Fibroblast of lung (primary cell): ENCODE data around the gene RAPGEF4.

Source experiments
- EZH2 ChIP-seq: IDR thresholded peaks from 2 replicates; pipeline ENCODE4 v1.5.1; 2012; ENCODE audit warnings: low read length, control low read depth, mild to moderate bottlenecking; ENCODE audit errors: missing control alignments
- TF ChIP-seq, protein P1 (sequence below), 2 donors: IDR thresholded peaks in 1 of 2; conservative IDR thresholded peaks in 1 of 2; 1 replicate in 1 of 2; 2 replicates in 1 of 2; pipeline ENCODE4 v1.5.1; 2011 to 2012; ENCODE audit warnings: low read length in 2 of 2, control low read depth in 1 of 2, inconsistent platforms in 1 of 2, low read depth in 1 of 2, mild to moderate bottlenecking in 1 of 2

DNA sequence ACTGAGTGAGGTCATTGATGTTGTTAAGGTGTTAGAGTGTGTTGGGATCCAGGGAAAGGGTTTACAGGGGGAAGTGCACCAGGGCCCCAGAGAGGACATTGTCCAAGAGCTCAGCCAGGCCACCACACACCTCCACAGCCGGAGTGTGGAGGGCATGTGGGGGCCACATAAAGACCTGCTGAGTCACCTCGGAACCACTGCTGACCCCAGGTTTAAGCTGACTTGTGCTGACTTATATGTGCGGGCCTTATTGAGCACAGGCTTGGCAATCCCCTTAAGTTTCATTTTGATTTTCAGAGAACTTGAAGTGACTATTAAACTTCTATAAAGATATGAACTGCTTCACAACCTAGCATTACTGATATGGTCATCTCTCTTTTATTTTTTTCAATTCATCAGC lies 173.8 kb downstream of the RAPGEF4 start:
- TF ChIP-seq, protein P1, sequence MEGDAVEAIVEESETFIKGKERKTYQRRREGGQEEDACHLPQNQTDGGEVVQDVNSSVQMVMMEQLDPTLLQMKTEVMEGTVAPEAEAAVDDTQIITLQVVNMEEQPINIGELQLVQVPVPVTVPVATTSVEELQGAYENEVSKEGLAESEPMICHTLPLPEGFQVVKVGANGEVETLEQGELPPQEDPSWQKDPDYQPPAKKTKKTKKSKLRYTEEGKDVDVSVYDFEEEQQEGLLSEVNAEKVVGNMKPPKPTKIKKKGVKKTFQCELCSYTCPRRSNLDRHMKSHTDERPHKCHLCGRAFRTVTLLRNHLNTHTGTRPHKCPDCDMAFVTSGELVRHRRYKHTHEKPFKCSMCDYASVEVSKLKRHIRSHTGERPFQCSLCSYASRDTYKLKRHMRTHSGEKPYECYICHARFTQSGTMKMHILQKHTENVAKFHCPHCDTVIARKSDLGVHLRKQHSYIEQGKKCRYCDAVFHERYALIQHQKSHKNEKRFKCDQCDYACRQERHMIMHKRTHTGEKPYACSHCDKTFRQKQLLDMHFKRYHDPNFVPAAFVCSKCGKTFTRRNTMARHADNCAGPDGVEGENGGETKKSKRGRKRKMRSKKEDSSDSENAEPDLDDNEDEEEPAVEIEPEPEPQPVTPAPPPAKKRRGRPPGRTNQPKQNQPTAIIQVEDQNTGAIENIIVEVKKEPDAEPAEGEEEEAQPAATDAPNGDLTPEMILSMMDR (conservative IDR thresholded peaks at IDR 0.05 in 1 of 2, IDR thresholded peaks at IDR 0.05 in 1 of 2; ENCODE audit: low read depth in 1 of 2, low read length in 2 of 2): no peak
- TF ChIP-seq EZH2: no peak
